Measurements from ENCODE around the gene C8A. TPM values are rescaled to one million over a fixed set of nuclear protein-coding genes. Genes with fewer than 3 reads are reported as not detected.

The C8A gene
- total RNA-seq, 1 experiment from 2014 or later = not detected

DNA sequence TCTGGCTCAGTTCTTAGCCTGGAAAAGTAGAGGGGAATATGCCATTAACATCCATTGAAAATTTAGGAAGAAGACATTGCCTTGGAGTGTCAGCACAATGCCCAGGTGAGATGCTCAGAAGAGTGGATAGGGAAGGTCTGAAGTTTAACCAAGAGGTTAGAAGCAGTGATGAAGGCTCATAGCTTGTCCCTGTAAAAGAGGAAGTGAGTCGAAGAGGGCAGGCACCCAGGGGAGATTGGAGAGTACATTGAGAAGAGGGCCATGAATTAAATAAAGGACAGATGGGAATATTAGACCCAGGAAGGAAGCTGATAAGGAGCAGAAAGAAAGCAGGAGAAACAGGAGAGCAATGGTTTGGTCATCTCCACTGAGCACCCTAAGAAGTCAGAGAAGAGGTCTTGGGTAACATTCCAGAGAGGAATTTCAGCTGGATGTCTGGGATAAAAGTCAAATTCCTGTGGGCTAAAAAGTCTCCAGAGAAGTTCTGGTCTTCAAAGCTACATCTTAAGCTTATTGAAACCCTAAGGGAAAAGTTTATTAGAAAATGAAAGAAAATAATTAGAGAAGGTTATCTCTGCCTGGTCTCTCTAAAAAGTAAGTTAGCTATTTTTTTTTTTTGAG lies 93.9 kb downstream of the C8A start:
- Histone ChIP-seq H2BK120ac (ENCODE audit: low read depth, low read length, poor library complexity, severe bottlenecking) (no peak overlapping the region), H2BK20ac (ENCODE audit: low read depth, low read length, poor library complexity, severe bottlenecking) (no peak overlapping the region), H2BK12ac (ENCODE audit: insufficient read length, low read depth, low read length) (no peak overlapping the region), H4K20me1 (ENCODE audit: control insufficient read depth, insufficient read depth, insufficient read length) (no peaks in the 10 kb centered on the region), H3K23ac (ENCODE audit: insufficient read length, low read depth, low read length) (no peak overlapping the region), H3K9me3 (ENCODE audit: control insufficient read depth, low read depth, low read length) (no peaks in the 10 kb centered on the region), H3K4me1 (ENCODE audit: insufficient read depth, low read length) (no peaks in the 10 kb centered on the region), H3K18ac (ENCODE audit: insufficient read length, low read depth, low read length) (no peak overlapping the region), H2BK5ac (ENCODE audit: insufficient read length, low read length) (no peak overlapping the region), H3K9ac (ENCODE audit: extremely low read depth, insufficient read length, low read length) (no peak overlapping the region), H4K8ac (replicated peaks; ENCODE audit: insufficient read length, low read depth, low read length) (no peak overlapping the region), H3K27me3 (ENCODE audit: insufficient read depth, low read length) (no peaks in the 10 kb centered on the region), H3K56ac (ENCODE audit: insufficient read length, low read depth, low read length) (no peak overlapping the region), H3K4ac (ENCODE audit: low read depth, low read length) (no peak overlapping the region), H3K79me1 (ENCODE audit: insufficient read depth, low read depth, low read length, poor library complexity, severe bottlenecking) (no peaks in the 10 kb centered on the region), H2AFZ (ENCODE audit: low read length) (no peak overlapping the region), H3K27ac (ENCODE audit: insufficient read length, low read depth, low read length) (no peak overlapping the region), H3T11ph (ENCODE audit: low read length) (no peak overlapping the region), H4K91ac (ENCODE audit: insufficient read length, low read depth, low read length) (no peak overlapping the region), H2BK15ac (ENCODE audit: low read depth, low read length) (no peak overlapping the region), H4K5ac (ENCODE audit: insufficient read length, low read depth, low read length) (no peak overlapping the region), H3K4me2 (ENCODE audit: insufficient read depth, insufficient read length, low read length) (no peak overlapping the region), H3K14ac (ENCODE audit: insufficient read depth, low read length) (no peak overlapping the region), H2AK5ac (ENCODE audit: insufficient read length, low read length) (no peak overlapping the region), H3K79me2 (ENCODE audit: insufficient read depth, low read length) (no peaks in the 10 kb centered on the region), H3K23me2 (ENCODE audit: insufficient read length, low read depth, low read length, poor library complexity, severe bottlenecking) (no peaks in the 10 kb centered on the region)
- no peaks in the 10 kb centered on the region for H3K4me1 Mint-ChIP-seq
- no peak overlapping the region for H3K4me3 Mint-ChIP-seq
- TF ChIP-seq, protein P1, sequence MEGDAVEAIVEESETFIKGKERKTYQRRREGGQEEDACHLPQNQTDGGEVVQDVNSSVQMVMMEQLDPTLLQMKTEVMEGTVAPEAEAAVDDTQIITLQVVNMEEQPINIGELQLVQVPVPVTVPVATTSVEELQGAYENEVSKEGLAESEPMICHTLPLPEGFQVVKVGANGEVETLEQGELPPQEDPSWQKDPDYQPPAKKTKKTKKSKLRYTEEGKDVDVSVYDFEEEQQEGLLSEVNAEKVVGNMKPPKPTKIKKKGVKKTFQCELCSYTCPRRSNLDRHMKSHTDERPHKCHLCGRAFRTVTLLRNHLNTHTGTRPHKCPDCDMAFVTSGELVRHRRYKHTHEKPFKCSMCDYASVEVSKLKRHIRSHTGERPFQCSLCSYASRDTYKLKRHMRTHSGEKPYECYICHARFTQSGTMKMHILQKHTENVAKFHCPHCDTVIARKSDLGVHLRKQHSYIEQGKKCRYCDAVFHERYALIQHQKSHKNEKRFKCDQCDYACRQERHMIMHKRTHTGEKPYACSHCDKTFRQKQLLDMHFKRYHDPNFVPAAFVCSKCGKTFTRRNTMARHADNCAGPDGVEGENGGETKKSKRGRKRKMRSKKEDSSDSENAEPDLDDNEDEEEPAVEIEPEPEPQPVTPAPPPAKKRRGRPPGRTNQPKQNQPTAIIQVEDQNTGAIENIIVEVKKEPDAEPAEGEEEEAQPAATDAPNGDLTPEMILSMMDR (conservative IDR thresholded peaks at IDR 0.05) = no peak
- H3K27me3 Mint-ChIP-seq (ENCODE audit: low read depth) = peaks cover 9% of the 10 kb centered on the region
- no peak overlapping the region for H3K27ac Mint-ChIP-seq
- no peaks in the 10 kb centered on the region for H3K36me3 Mint-ChIP-seq (ENCODE audit: insufficient read depth in 1 of 3, low read depth in 3 of 3)
- H3K9me3 Mint-ChIP-seq = no peaks in the 10 kb centered on the region
- no peak for DNase-seq
- no CpG with 5 or more reads among the region's 1 CpG for WGBS (ENCODE audit: extremely low coverage, insufficient read length, low lambda C conversion rate)

Data from H9 (cell line).